ENCODE results near the gene MRPS18C.
"Not testable (repeated sequence)": the region's sequence is repeated elsewhere in the genome, so short reads cannot be mapped to it uniquely, and the experiment has no call there.

MRPS18C gene

DNA sequence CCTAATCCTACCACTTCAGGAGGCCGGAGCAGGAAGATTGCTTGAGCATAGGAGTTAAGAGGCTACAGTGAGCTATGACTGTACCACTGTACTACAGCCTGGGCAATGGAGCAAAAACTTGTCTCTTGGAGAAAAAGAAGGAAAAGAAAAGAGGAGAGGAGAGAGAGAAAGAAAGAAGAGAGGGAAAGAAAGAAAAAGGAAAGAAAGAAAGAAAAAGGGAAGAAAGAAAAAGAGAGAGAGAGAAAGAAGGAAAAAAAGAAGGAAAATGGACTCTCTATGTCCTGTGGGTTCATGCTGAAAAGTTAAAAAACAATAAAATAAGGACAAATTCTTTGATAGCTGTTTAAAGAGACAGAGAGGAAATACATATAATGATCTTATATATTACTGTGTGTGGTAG, 42.3 kb downstream of the MRPS18C start:
- H2BK12ac ChIP-seq (ENCODE audit: low read length), result no peak overlapping the region
- no peaks in the 10 kb centered on the region for H3K27me3 ChIP-seq (ENCODE audit: insufficient read depth, low read length)
- H3K79me2 ChIP-seq (ENCODE audit: control insufficient read depth, insufficient read depth, low read length, poor library complexity), result no peaks in the 10 kb centered on the region
- H3K14ac ChIP-seq (ENCODE audit: low read length), result no peak overlapping the region
- no peak overlapping the region for H2AK5ac ChIP-seq (ENCODE audit: low read length)
- no peak overlapping the region for H4K12ac ChIP-seq (ENCODE audit: low read depth, low read length)
- H2BK5ac ChIP-seq (ENCODE audit: low read depth, low read length, poor library complexity), result no peak overlapping the region
- no peak overlapping the region for H2BK120ac ChIP-seq (ENCODE audit: insufficient read depth, low read length, poor library complexity)
- H3K79me1 ChIP-seq (ENCODE audit: low read length), result no peaks in the 10 kb centered on the region
- DNase-seq, result no peak
- no peak overlapping the region for H3K4me2 ChIP-seq (ENCODE audit: low read length)
- no peaks in the 10 kb centered on the region for H3K4me1 ChIP-seq (ENCODE audit: control insufficient read depth in 1 of 2, insufficient read depth in 2 of 2, low read length in 2 of 2)
- no CpG with 5 or more reads among the region's 1 CpG for WGBS (ENCODE audit: extremely low coverage, insufficient coverage, insufficient read length)
- no peak overlapping the region for H4K8ac ChIP-seq (ENCODE audit: low read depth, low read length)
- no peak overlapping the region for H4K91ac ChIP-seq (ENCODE audit: low read depth, low read length)
- peaks cover 2% of the 10 kb centered on the region for H3K9me3 ChIP-seq (ENCODE audit: insufficient read depth, low read depth, low read length)
- H3K18ac ChIP-seq (ENCODE audit: low read length), result no peak overlapping the region
- no peak overlapping the region for H3K4ac ChIP-seq (ENCODE audit: low read depth, low read length)
- H2AFZ ChIP-seq (ENCODE audit: insufficient read depth, low read length, poor library complexity), result no peak overlapping the region
- H3K4me3 ChIP-seq (ENCODE audit: low read depth, low read length), result no peak overlapping the region
- no peaks in the 10 kb centered on the region for H3K36me3 ChIP-seq (ENCODE audit: control insufficient read depth in 1 of 2, insufficient read depth in 2 of 2, low read length in 2 of 2)
- H3K27ac ChIP-seq (ENCODE audit: low read depth, low read length), result no peak overlapping the region
- H3K23ac ChIP-seq (ENCODE audit: low read length), result no peak overlapping the region
- no peak overlapping the region for H3K9ac ChIP-seq (ENCODE audit: low read length)

DNA sequence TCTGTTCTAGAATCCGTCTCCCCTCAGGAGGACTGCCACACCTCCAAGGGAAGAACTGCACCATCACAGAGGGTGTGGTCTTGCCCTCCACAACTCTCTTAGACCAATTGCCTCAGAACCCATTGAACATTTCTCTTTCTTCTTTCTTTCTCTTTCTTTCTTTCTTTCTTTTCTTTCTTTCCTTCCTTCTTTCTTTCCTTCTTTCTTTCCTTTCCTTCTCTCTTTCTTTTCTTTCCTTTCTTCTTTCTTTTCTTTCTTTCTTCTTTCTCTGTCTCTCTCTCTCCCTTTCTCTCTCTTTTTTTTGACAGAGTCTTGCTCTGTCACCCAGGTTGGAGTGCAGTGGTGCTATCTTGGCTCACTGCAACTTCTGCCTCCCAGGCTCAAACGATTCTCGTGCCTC, 45.8 kb downstream of the MRPS18C start:
- not testable (repeated sequence) for H2AK5ac ChIP-seq (ENCODE audit: low read length); H2AFZ ChIP-seq (ENCODE audit: insufficient read depth, low read length, poor library complexity); H3K4me2 ChIP-seq (ENCODE audit: low read length); H3K27me3 ChIP-seq (ENCODE audit: insufficient read depth, low read length); H3K4me3 ChIP-seq (ENCODE audit: low read depth, low read length); H3K27ac ChIP-seq (ENCODE audit: low read depth, low read length); H3K4ac ChIP-seq (ENCODE audit: low read depth, low read length); H3K18ac ChIP-seq (ENCODE audit: low read length); H2BK5ac ChIP-seq (ENCODE audit: low read depth, low read length, poor library complexity); H2BK12ac ChIP-seq (ENCODE audit: low read length); H3K23ac ChIP-seq (ENCODE audit: low read length); H4K8ac ChIP-seq (ENCODE audit: low read depth, low read length); H3K9me3 ChIP-seq (ENCODE audit: insufficient read depth, low read depth, low read length); H4K91ac ChIP-seq (ENCODE audit: low read depth, low read length); H3K4me1 ChIP-seq (ENCODE audit: control insufficient read depth in 1 of 2, insufficient read depth in 2 of 2, low read length in 2 of 2); DNase-seq; H3K14ac ChIP-seq (ENCODE audit: low read length); H4K12ac ChIP-seq (ENCODE audit: low read depth, low read length); H3K36me3 ChIP-seq (ENCODE audit: control insufficient read depth in 1 of 2, insufficient read depth in 2 of 2, low read length in 2 of 2); H3K9ac ChIP-seq (ENCODE audit: low read length); H2BK120ac ChIP-seq (ENCODE audit: insufficient read depth, low read length, poor library complexity); H3K79me1 ChIP-seq (ENCODE audit: low read length); H3K79me2 ChIP-seq (ENCODE audit: control insufficient read depth, insufficient read depth, low read length, poor library complexity)
- WGBS (ENCODE audit: extremely low coverage, insufficient coverage, insufficient read length), result no CpG with 5 or more reads among the region's 3 CpGs

DNA sequence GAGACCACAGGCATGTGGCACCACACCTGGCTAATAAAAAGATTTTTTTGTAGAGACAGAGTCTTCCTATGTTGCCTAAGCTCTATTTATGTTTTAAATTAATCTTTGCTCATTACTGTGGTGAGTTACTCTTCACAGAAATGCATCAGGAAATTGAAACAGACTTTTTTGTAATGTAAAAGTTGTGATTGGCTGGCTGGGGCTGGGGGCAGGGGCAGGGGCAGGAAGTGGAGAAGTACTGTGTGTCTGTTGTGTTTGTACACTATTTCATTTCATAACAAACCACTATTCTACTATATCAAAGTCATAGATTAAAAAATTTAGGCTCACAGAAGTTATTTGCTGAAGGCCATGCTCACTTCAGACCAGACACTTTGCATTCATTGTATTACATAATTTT, 48.1 kb downstream of the MRPS18C start:
- Histone ChIP-seq H3K4me1 (ENCODE audit: control insufficient read depth in 1 of 2, insufficient read depth in 2 of 2, low read length in 2 of 2) (peaks cover 0 to 2% of the 10 kb centered on the region in 2 experiments), H3K9me3 (ENCODE audit: insufficient read depth, low read depth, low read length) (no peaks in the 10 kb centered on the region), H2AFZ (ENCODE audit: insufficient read depth, low read length, poor library complexity) (no peak overlapping the region), H3K14ac (ENCODE audit: low read length) (no peak overlapping the region), H2BK5ac (ENCODE audit: low read depth, low read length, poor library complexity) (no peak overlapping the region), H3K27ac (ENCODE audit: low read depth, low read length) (no peak overlapping the region), H4K91ac (ENCODE audit: low read depth, low read length) (no peak overlapping the region), H3K18ac (ENCODE audit: low read length) (no peak overlapping the region), H3K79me2 (ENCODE audit: control insufficient read depth, insufficient read depth, low read length, poor library complexity) (no peaks in the 10 kb centered on the region), H3K9ac (ENCODE audit: low read length) (no peak overlapping the region), H2BK120ac (ENCODE audit: insufficient read depth, low read length, poor library complexity) (no peak overlapping the region), H4K12ac (ENCODE audit: low read depth, low read length) (no peak overlapping the region), H4K8ac (ENCODE audit: low read depth, low read length) (no peak overlapping the region), H2AK5ac (ENCODE audit: low read length) (no peak overlapping the region), H3K4me2 (ENCODE audit: low read length) (no peak overlapping the region), H3K4ac (ENCODE audit: low read depth, low read length) (no peak overlapping the region), H3K23ac (ENCODE audit: low read length) (no peak overlapping the region), H3K4me3 (ENCODE audit: low read depth, low read length) (no peak overlapping the region), H3K27me3 (ENCODE audit: insufficient read depth, low read length) (no peaks in the 10 kb centered on the region), H3K79me1 (ENCODE audit: low read length) (no peaks in the 10 kb centered on the region), H3K36me3 (ENCODE audit: control insufficient read depth in 1 of 2, insufficient read depth in 2 of 2, low read length in 2 of 2) (no peaks in the 10 kb centered on the region), H2BK12ac (ENCODE audit: low read length) (no peak overlapping the region)
- DNase-seq, result no peak

DNA sequence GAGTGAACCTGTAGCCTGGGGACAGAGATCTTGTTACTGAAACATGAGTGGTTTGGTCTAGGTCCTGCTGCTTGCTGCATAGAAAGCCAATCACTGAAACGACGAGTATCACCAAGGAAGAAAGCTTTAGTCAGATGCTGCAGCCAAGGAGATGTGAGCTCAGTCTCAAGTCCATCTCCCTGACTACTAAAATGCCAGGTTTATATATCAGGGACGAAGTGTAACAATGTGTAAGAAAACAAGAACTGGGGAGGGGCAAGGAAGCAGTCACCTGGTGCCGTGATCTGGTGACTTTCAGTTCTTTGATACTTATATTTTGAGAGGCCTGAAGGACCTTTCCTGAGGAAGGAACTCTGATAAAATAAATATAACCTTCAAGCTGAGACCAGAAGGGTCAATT, 48.6 kb downstream of the MRPS18C start:
- Histone ChIP-seq H3K79me1 (ENCODE audit: low read length) (no peaks in the 10 kb centered on the region), H3K36me3 (ENCODE audit: control insufficient read depth in 1 of 2, insufficient read depth in 2 of 2, low read length in 2 of 2) (no peaks in the 10 kb centered on the region), H2BK12ac (ENCODE audit: low read length) (no peak overlapping the region), H3K4ac (ENCODE audit: low read depth, low read length) (no peak overlapping the region), H3K27me3 (ENCODE audit: insufficient read depth, low read length) (no peaks in the 10 kb centered on the region), H3K4me2 (ENCODE audit: low read length) (no peak overlapping the region), H3K23ac (ENCODE audit: low read length) (no peak overlapping the region), H2AK5ac (ENCODE audit: low read length) (no peak overlapping the region), H3K4me3 (ENCODE audit: low read depth, low read length) (no peak overlapping the region), H2BK120ac (ENCODE audit: insufficient read depth, low read length, poor library complexity) (no peak overlapping the region), H3K4me1 (ENCODE audit: control insufficient read depth in 1 of 2, insufficient read depth in 2 of 2, low read length in 2 of 2) (peaks cover 0 to 2% of the 10 kb centered on the region in 2 experiments), H3K27ac (ENCODE audit: low read depth, low read length) (no peak overlapping the region), H3K14ac (ENCODE audit: low read length) (no peak overlapping the region), H4K8ac (ENCODE audit: low read depth, low read length) (peak overlapping the region; percentile 64), H3K9ac (ENCODE audit: low read length) (no peak overlapping the region), H3K9me3 (ENCODE audit: insufficient read depth, low read depth, low read length) (no peaks in the 10 kb centered on the region), H3K18ac (ENCODE audit: low read length) (no peak overlapping the region), H2AFZ (ENCODE audit: insufficient read depth, low read length, poor library complexity) (no peak overlapping the region), H3K79me2 (ENCODE audit: control insufficient read depth, insufficient read depth, low read length, poor library complexity) (no peaks in the 10 kb centered on the region), H4K12ac (ENCODE audit: low read depth, low read length) (no peak overlapping the region), H4K91ac (ENCODE audit: low read depth, low read length) (no peak overlapping the region), H2BK5ac (ENCODE audit: low read depth, low read length, poor library complexity) (no peak overlapping the region)
- WGBS (ENCODE audit: extremely low coverage, insufficient coverage, insufficient read length), result no CpG with 5 or more reads among the region's 4 CpGs
- DNase-seq, result no peak

Measured in trophoblast cell (in vitro differentiated cells and primary cell).